Nephron (organoid): ENCODE measurements around the gene FHOD3.

Experiments used
- H3K27ac Mint-ChIP-seq, 3 experiments: 2 replicates each; pipeline ENCODE4 v1.8.0; 2020; ENCODE audit warnings: mixed read lengths in 3 of 3, mild to moderate bottlenecking in 2 of 3, moderate library complexity in 1 of 3
- H3K27me3 Mint-ChIP-seq: 2 replicates; pipeline ENCODE4 v1.8.0; 2021; ENCODE audit warnings: low read depth, mild to moderate bottlenecking, moderate library complexity, mixed read lengths
- H3K36me3 Mint-ChIP-seq: 2 replicates; pipeline ENCODE4 v1.8.0; 2020; ENCODE audit warnings: low read depth, mixed read lengths
- H3K4me1 Mint-ChIP-seq: 2 replicates; pipeline ENCODE4 v1.8.0; 2020; ENCODE audit warnings: mixed read lengths
- H3K4me3 Mint-ChIP-seq, 3 experiments: 2 replicates each; pipeline ENCODE4 v1.8.0; 2020; ENCODE audit warnings: mild to moderate bottlenecking in 3 of 3, mixed read lengths in 3 of 3, moderate library complexity in 2 of 3
- H3K9me3 Mint-ChIP-seq: 2 replicates; pipeline ENCODE4 v1.8.0; 2020; ENCODE audit warnings: mixed read lengths
- TF ChIP-seq, protein P1 (sequence below), 3 experiments: fragments of 200-600 bp; sonication (generic); IDR thresholded peaks; one replicate each; pipeline ENCODE4 v1.5.0; 2021; ENCODE audit warnings: antibody characterized with exemption in 3 of 3; ENCODE audit not compliant: unreplicated experiment in 3 of 3

The FHOD3 gene

DNA sequence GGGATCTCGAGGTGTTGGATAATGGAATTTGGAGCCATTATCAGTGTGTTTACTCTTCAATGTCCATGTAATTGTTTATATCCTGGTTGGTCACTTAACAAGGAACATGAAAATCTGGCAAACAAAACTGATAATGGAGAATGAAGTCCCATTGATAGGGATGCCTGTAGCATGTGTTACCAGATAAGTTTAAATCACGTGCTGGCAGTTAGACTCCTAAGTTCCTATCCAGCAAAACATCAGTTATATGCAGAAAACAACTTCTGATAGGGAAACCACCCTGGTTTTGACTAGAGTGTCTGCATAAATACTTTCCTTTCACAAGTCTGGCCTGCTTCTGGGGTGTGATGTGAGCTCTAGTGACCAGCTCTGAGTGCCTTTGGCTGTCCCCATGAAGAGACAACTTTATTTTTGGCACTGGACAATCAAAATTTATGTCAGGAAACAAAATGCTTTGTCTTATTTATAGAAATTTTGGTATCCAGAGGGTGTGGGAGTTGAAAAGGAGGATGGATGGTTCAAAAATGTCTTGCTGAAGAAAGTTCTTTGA lies 82.0 kb downstream of the FHOD3 start:
- Mint-ChIP-seq H3K36me3 (no peaks in the 10 kb centered on the region), H3K27ac (peak overlapping the region; percentile 27 to 70 (median 37)), H3K9me3 (no peaks in the 10 kb centered on the region), H3K27me3 (peaks cover 17% of the 10 kb centered on the region), H3K4me3 (no peak overlapping the region), H3K4me1 (peaks cover 80% of the 10 kb centered on the region)
- TF ChIP-seq, protein P1, sequence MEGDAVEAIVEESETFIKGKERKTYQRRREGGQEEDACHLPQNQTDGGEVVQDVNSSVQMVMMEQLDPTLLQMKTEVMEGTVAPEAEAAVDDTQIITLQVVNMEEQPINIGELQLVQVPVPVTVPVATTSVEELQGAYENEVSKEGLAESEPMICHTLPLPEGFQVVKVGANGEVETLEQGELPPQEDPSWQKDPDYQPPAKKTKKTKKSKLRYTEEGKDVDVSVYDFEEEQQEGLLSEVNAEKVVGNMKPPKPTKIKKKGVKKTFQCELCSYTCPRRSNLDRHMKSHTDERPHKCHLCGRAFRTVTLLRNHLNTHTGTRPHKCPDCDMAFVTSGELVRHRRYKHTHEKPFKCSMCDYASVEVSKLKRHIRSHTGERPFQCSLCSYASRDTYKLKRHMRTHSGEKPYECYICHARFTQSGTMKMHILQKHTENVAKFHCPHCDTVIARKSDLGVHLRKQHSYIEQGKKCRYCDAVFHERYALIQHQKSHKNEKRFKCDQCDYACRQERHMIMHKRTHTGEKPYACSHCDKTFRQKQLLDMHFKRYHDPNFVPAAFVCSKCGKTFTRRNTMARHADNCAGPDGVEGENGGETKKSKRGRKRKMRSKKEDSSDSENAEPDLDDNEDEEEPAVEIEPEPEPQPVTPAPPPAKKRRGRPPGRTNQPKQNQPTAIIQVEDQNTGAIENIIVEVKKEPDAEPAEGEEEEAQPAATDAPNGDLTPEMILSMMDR (IDR thresholded peaks at IDR 0.05; ENCODE audit: unreplicated experiment in 3 of 3): no peak

- no peak overlapping the region for H3K4me3 Mint-ChIP-seq
Observed at GRCh38 chr18:36380173-36380827, 82.8 kb downstream of the FHOD3 start.

DNA sequence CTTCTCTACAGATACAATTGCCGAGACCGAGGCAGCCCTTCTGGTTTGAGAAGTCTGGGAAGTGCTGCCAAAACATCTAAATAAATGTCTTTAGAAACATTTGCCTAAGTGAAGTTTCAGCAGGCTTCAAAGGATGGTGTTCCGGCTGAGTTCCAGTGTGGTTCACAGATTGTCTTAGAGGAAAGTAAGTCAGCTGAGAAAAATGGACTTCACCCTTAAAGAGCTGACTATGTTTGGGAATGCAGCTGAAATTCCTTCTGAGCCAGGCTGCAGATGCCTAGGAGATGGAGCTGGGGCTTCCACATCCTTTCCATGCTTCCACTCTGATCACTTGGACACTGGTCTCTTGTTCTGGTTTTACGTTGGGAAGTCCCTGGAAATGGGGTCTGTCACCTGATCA lies 83.6 kb downstream of the FHOD3 start:
- Mint-ChIP-seq H3K36me3 (no peaks in the 10 kb centered on the region), H3K27me3 (peaks cover 17% of the 10 kb centered on the region), H3K4me1 (peaks cover 73% of the 10 kb centered on the region), H3K9me3 (no peaks in the 10 kb centered on the region), H3K4me3 (no peak overlapping the region), H3K27ac (peak overlapping the region in 2 of 3 experiments; percentile 65 to 70)
- TF ChIP-seq, protein P1 (IDR thresholded peaks at IDR 0.05; ENCODE audit: unreplicated experiment in 3 of 3): no peak

More at GRCh38 chr18:36380173-36380827, 82.8 kb downstream of the FHOD3 start:
- Mint-ChIP-seq H3K27ac (peak overlapping the region; percentile 37 to 70 (median 48)), H3K27me3 (peaks cover 17% of the 10 kb centered on the region), H3K4me1 (peaks cover 79% of the 10 kb centered on the region), H3K36me3 (no peaks in the 10 kb centered on the region), H3K9me3 (no peaks in the 10 kb centered on the region)
- TF ChIP-seq, protein P1 (IDR thresholded peaks at IDR 0.05; ENCODE audit: unreplicated experiment in 3 of 3): no peak

GRCh38 chr18:36382854-36383253 lies 85.3 kb downstream of the FHOD3 start:
- H3K4me1 Mint-ChIP-seq: peaks cover 73% of the 10 kb centered on the region
- no peaks in the 10 kb centered on the region for H3K36me3 Mint-ChIP-seq
- H3K27me3 Mint-ChIP-seq: peaks cover 13% of the 10 kb centered on the region
- H3K9me3 Mint-ChIP-seq: no peaks in the 10 kb centered on the region
- H3K4me3 Mint-ChIP-seq: peak overlapping the region in 1 of 3 experiments; percentile 14
- peak overlapping the region; percentile 65 to 90 (median 70) for H3K27ac Mint-ChIP-seq
- TF ChIP-seq, protein P1 (IDR thresholded peaks at IDR 0.05; ENCODE audit: unreplicated experiment in 3 of 3): no peak

DNA sequence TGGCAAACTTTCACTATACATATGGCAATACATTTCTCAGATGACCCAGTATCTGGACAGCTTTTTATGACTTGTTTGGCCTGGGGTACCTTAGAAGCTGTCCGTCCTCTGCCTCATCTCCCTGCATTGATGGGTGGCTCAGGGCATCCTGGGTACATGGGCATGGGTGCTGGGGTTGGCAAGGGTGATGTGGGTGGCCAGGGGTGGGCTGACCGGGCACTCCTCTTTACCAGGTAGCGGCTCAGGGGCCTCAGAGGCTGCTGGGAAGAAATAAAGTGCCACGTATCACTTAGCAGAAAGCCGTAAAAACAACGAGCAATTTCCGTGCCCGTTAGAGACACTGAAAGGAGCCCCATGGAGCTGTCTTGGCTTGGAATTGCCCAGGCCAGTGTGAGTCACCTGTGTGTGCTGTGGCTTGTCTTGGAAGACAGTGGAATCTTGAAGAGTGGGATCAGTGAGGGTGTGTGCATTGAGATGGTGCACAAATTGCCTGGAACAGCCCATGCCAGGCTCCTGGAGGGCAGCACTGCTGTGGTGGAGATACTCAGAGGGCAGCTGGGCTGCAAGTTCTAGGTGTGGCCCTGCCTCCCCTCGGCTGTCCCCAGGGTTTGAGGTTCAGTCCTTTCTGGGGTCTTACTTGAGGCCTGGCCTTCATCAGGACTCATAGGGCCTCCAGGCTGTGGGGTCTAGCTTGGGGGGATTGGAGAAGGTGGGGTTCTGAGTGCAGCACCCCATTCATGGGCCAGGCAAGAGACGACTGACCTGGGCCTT lies 88.8 kb downstream of the FHOD3 start:
- Mint-ChIP-seq H3K4me1 (peaks cover 72% of the 10 kb centered on the region), H3K4me3 (no peak overlapping the region), H3K27me3 (no peaks in the 10 kb centered on the region), H3K9me3 (no peaks in the 10 kb centered on the region), H3K27ac (no peak overlapping the region), H3K36me3 (no peaks in the 10 kb centered on the region)
- TF ChIP-seq, protein P1 (IDR thresholded peaks at IDR 0.05; ENCODE audit: unreplicated experiment in 3 of 3): no peak
